ENCODE results near the gene DPT. TPM values are rescaled to one million over a fixed set of nuclear protein-coding genes. Genes with fewer than 3 reads are reported as not detected.
A peak's percentile ranks its signal among the peaks of the same experiment; 100 is the strongest.

The DPT gene
- polyA plus RNA-seq, 1 of the 3 experiments (the other 2 are of a cell fraction) = 0.05 TPM

DNA sequence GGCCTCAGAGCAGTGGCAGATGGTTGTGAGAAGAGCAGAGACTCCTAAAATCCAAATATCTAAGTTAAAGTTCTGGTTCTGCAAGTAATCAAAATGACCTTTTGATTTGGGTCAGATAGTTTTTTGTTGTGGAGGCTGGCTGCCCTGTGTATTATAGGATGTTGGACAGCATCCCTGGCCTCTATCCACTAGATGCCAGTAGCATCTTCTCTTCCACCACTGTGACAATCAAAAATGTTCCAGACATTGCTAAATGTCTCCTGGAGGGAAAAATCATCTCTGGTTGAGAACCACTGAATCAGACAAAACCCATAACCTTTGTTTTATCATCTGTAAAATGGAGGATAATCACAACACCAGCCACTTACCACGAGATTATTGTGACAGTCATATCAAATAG lies 5.9 kb upstream of the DPT start:
- TF ChIP-seq, protein P1, sequence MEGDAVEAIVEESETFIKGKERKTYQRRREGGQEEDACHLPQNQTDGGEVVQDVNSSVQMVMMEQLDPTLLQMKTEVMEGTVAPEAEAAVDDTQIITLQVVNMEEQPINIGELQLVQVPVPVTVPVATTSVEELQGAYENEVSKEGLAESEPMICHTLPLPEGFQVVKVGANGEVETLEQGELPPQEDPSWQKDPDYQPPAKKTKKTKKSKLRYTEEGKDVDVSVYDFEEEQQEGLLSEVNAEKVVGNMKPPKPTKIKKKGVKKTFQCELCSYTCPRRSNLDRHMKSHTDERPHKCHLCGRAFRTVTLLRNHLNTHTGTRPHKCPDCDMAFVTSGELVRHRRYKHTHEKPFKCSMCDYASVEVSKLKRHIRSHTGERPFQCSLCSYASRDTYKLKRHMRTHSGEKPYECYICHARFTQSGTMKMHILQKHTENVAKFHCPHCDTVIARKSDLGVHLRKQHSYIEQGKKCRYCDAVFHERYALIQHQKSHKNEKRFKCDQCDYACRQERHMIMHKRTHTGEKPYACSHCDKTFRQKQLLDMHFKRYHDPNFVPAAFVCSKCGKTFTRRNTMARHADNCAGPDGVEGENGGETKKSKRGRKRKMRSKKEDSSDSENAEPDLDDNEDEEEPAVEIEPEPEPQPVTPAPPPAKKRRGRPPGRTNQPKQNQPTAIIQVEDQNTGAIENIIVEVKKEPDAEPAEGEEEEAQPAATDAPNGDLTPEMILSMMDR (IDR thresholded peaks at IDR 0.05) = peak; percentile 26; the same call in 1 of the 2 replicates
- TF ChIP-seq JUND (IDR thresholded peaks at IDR 0.05) (no peak), RAD21 (IDR thresholded peaks at IDR 0.05; ENCODE audit: low read length) (peak; percentile 63), SMC3 (IDR thresholded peaks at IDR 0.05; ENCODE audit: low read depth, low read length) (peak; percentile 22; the same call in 1 of the 2 replicates)
- Histone ChIP-seq H3K36me3 (replicated peaks in 1 of 2; ENCODE audit: control insufficient read depth in 1 of 2, insufficient read depth in 2 of 2, low read length in 1 of 2) (no peaks in the 10 kb centered on the region), H3K4me1 (ENCODE audit: control insufficient read depth in 1 of 2, insufficient read depth in 2 of 2, low read depth in 1 of 2, low read length in 1 of 2) (peaks cover 0 to 26% of the 10 kb centered on the region in 2 experiments; a peak in 2 of 4 replicates), H4K20me1 (ENCODE audit: insufficient read depth) (no peaks in the 10 kb centered on the region), H3K9ac (no peak overlapping the region), H3K4me2 (no peak overlapping the region), H3K27me3 (ENCODE audit: insufficient read depth) (no peaks in the 10 kb centered on the region), H3K9me3 (no peaks in the 10 kb centered on the region), H3K79me2 (ENCODE audit: insufficient read depth) (no peaks in the 10 kb centered on the region), H3F3A (replicated peaks; ENCODE audit: insufficient read depth) (no peaks in the 10 kb centered on the region), H3K4me3 (ENCODE audit: low read depth in 2 of 2, low read length in 1 of 2) (no peak overlapping the region), H3K9me2 (no peaks in the 10 kb centered on the region), H2AFZ (ENCODE audit: low read depth) (no peak overlapping the region), H3K27ac (ENCODE audit: low read depth in 2 of 2, low read length in 1 of 2) (no peak overlapping the region)
- WGBS (ENCODE audit: low lambda C conversion rate) = 58% methylated on average over 1 of the region's 1 CpG
- CTCF ChIA-PET = interaction anchor here (1.2 to 2.3 kb wide), 4 partner anchors 10 to 613 kb away, joined by 4 to 9 read pairs (median 6); no protein-coding TSS in a partner anchor
- no peak for DNase-seq
- POLR2A ChIA-PET = no interaction called here

DNA sequence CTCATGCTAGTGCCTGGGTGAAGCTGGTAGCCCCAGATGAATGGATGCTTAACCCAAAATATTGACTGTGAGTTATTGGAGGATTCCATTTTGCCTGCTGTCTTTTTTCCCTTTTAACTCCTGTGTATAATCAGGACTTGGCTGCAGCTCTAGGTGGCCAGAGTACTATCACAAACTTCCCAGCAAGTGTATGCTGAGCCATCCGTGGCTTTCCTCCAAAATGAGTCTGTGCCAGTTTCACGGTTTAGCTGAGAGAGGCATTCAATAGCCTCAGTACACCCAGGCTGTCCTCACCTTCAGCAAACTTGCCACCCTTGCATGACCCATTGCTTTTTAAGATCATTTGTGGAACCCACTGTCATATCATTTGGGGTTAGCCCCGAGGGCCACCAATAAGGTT lies 5.3 kb upstream of the DPT start:
- Histone ChIP-seq H3K9me3 (no peaks in the 10 kb centered on the region), H3K4me1 (ENCODE audit: control insufficient read depth in 1 of 2, insufficient read depth in 2 of 2, low read depth in 1 of 2, low read length in 1 of 2) (peaks cover 0 to 27% of the 10 kb centered on the region in 2 experiments; a peak in 2 of 4 replicates), H3K4me2 (no peak overlapping the region), H3K27me3 (ENCODE audit: insufficient read depth) (no peaks in the 10 kb centered on the region), H3K4me3 (ENCODE audit: low read depth in 2 of 2, low read length in 1 of 2) (no peak overlapping the region), H4K20me1 (ENCODE audit: insufficient read depth) (no peaks in the 10 kb centered on the region), H3K36me3 (replicated peaks in 1 of 2; ENCODE audit: control insufficient read depth in 1 of 2, insufficient read depth in 2 of 2, low read length in 1 of 2) (no peaks in the 10 kb centered on the region), H3K79me2 (ENCODE audit: insufficient read depth) (no peaks in the 10 kb centered on the region), H3K9me2 (no peaks in the 10 kb centered on the region), H3K9ac (no peak overlapping the region), H3F3A (replicated peaks; ENCODE audit: insufficient read depth) (no peaks in the 10 kb centered on the region), H2AFZ (ENCODE audit: low read depth) (no peak overlapping the region), H3K27ac (ENCODE audit: low read depth in 2 of 2, low read length in 1 of 2) (0 out of 4 replicates have a peak overlapping the region, but pooled peaks of 1 of the 2 experiments have one; percentile 3)
- TF ChIP-seq, protein P2, sequence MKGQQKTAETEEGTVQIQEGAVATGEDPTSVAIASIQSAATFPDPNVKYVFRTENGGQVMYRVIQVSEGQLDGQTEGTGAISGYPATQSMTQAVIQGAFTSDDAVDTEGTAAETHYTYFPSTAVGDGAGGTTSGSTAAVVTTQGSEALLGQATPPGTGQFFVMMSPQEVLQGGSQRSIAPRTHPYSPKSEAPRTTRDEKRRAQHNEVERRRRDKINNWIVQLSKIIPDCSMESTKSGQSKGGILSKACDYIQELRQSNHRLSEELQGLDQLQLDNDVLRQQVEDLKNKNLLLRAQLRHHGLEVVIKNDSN (IDR thresholded peaks at IDR 0.05; ENCODE audit: borderline replicate concordance, low read depth) = no peak
- TF ChIP-seq RAD21 (IDR thresholded peaks at IDR 0.05; ENCODE audit: low read length) (no peak), SMC3 (IDR thresholded peaks at IDR 0.05; ENCODE audit: low read depth, low read length) (no peak), RFX5 (IDR thresholded peaks at IDR 0.05; ENCODE audit: low read length) (no peak), SIN3A (IDR thresholded peaks at IDR 0.05; ENCODE audit: borderline replicate concordance, low read depth, low read length) (no peak)
- WGBS (ENCODE audit: low lambda C conversion rate) = 70% methylated on average over 3 of the region's 3 CpGs
- no peak for DNase-seq
- CTCF ChIA-PET = interaction anchor here (1.0 to 1.7 kb wide), 3 partner anchors 10 to 131 kb away, joined by 3 to 9 read pairs (median 4); no protein-coding TSS in a partner anchor
- POLR2A ChIA-PET = no interaction called here

DNA sequence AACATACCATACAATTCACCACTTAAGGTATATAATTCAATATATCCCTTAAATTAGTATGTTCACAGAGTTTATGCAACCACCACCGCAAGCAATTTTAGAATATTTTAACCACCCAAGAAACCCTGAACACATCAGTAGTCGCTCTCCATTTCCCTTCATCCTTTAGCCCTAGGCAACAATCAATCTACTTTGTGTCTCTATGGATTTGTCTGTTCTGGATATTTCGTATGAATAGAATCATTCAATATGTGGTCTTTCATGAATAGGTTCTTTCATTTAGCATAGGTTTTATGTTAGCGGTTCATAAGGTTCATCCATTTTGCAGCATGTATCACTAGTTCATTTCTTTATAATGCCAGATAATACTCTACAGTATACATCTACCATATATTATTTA lies 4.2 kb upstream of the DPT start:
- H4K20me1 ChIP-seq (ENCODE audit: insufficient read depth) = no peaks in the 10 kb centered on the region
- POLR2A ChIA-PET = no interaction called here
- TF ChIP-seq TCF12 (IDR thresholded peaks at IDR 0.05) (no peak), NRF1 (IDR thresholded peaks at IDR 0.05; ENCODE audit: low read depth, low read length) (no peak), FOXJ3 (CRISPR knock-in tag; IDR thresholded peaks at IDR 0.05) (no peak), FOXM1 (IDR thresholded peaks at IDR 0.05; ENCODE audit: low read depth) (no peak), CHD2 (IDR thresholded peaks at IDR 0.05; ENCODE audit: low read length, partially characterized antibody) (no peak), MEF2A (IDR thresholded peaks at IDR 0.05; ENCODE audit: borderline replicate concordance, low read depth) (no peak), RCOR1 (IDR thresholded peaks at IDR 0.05; ENCODE audit: low read length) (no peak), GATA2 (CRISPR knock-in tag; IDR thresholded peaks at IDR 0.05) (no peak), FOSL2 (IDR thresholded peaks at IDR 0.05; ENCODE audit: borderline replicate concordance, low read depth) (no peak), TAF1 (IDR thresholded peaks at IDR 0.05; ENCODE audit: borderline replicate concordance, low read depth, low read length) (no peak)

More for the DNA sequence above, 4.2 kb upstream of the DPT start:
- Histone ChIP-seq H2AFZ (ENCODE audit: low read depth) (no peak overlapping the region), H3K4me3 (ENCODE audit: low read depth in 2 of 2, low read length in 1 of 2) (no peak overlapping the region), H3K27me3 (ENCODE audit: insufficient read depth) (no peaks in the 10 kb centered on the region), H3F3A (replicated peaks; ENCODE audit: insufficient read depth) (no peaks in the 10 kb centered on the region), H3K9me3 (no peaks in the 10 kb centered on the region), H3K4me1 (ENCODE audit: control insufficient read depth in 1 of 2, insufficient read depth in 2 of 2, low read depth in 1 of 2, low read length in 1 of 2) (peaks cover 0 to 33% of the 10 kb centered on the region in 2 experiments; a peak in 2 of 4 replicates), H3K36me3 (replicated peaks in 1 of 2; ENCODE audit: control insufficient read depth in 1 of 2, insufficient read depth in 2 of 2, low read length in 1 of 2) (no peaks in the 10 kb centered on the region), H3K9me2 (no peaks in the 10 kb centered on the region), H3K27ac (ENCODE audit: low read depth in 2 of 2, low read length in 1 of 2) (no peak overlapping the region), H3K9ac (no peak overlapping the region), H3K4me2 (no peak overlapping the region), H3K79me2 (ENCODE audit: insufficient read depth) (no peaks in the 10 kb centered on the region)
- 91% methylated on average over 4 of the region's 4 CpGs for WGBS (ENCODE audit: low lambda C conversion rate)
- DNase-seq = no peak
- CTCF ChIA-PET = no interaction called here

All from SK-N-SH (cell line).